HEK293T (cell line): ENCODE results near the gene DCXR.

ENCODE experiments used
- ARNT ChIP-seq: fragments of 450-650 bp; IDR thresholded peaks from 2 replicates; pipeline ENCODE4 v1.6.1; 2017; ENCODE audit warnings: mild to moderate bottlenecking
- ELF4 ChIP-seq: fragments of 450-650 bp; IDR thresholded peaks from 2 replicates; pipeline ENCODE4 v1.6.1; 2017; ENCODE audit warnings: antibody characterized with exemption
- HDGF ChIP-seq: fragments of 450-650 bp; IDR thresholded peaks from 2 replicates; pipeline ENCODE4 v1.6.1; 2017; ENCODE audit warnings: antibody characterized with exemption, borderline replicate concordance
- TARDBP ChIP-seq: fragments of 450-650 bp; IDR thresholded peaks from 2 replicates; pipeline ENCODE4 v1.6.1; 2016

DNA sequence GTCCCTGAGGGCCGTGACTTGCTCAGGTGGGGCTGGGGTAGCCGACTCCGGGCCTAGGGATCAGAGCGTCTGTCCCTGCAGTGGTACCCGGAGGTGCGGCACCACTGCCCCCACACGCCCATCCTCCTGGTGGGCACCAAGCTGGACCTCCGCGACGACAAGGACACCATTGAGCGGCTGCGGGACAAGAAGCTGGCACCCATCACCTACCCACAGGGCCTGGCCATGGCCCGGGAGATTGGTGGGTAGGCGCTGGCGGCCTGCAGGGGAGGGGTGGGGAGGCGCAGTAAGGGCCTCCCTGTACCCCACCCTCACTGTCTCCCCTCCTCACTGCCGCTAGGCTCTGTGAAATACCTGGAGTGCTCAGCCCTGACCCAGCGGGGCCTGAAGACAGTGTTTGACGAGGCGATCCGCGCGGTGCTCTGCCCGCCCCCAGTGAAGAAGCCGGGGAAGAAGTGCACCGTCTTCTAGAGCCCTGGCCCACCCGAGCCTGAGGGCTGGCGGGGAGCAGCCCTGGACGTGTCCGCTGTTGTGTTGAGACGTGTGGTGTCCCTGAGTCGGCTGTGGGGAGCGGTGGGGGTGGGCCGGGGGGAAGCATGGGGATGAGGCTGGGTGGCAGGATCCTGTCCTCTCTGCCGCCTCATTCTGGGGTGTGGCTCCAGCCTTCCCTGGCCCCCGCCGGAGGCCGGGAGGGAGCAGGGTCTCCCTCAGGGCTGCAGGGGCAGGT lies 4.0 kb downstream of the DCXR start:
- TF ChIP-seq ELF4 (no peak), HDGF (no peak), ARNT (no peak), TARDBP (no peak)
